HG03521 (cell line): ENCODE measurements around the gene RAB22A.
A peak's percentile ranks its signal among the peaks of the same experiment; 100 is the strongest.

Experiments used
- ATAC-seq: cut with Tn5 transposase; IDR thresholded peaks from one replicate; pipeline ENCODE4 v1.9.1; 2021; ENCODE audit warnings: mild to moderate bottlenecking, moderate library complexity; ENCODE audit not compliant: unreplicated experiment

RAB22A gene

GRCh38 chr20:58309591-58310290 lies at the start of gene RAB22A:
Gene RAB22A (plus strand): TSS chr20:58309715. CDS start chr20:58309977, 262 bp downstream.
- ATAC-seq, result peak; percentile 83

GRCh38 chr20:58260006-58260405 lies 49.5 kb upstream of the RAB22A start:
- no peak for ATAC-seq

GRCh38 chr20:58261660-58262059 lies 47.9 kb upstream of the RAB22A start:
- no peak for ATAC-seq

- ATAC-seq, result no peak
These were observed 45.2 kb upstream of the RAB22A start for GRCh38 chr20:58264271-58264670.

GRCh38 chr20:58267389-58268215 lies 41.9 kb upstream of the RAB22A start:
- no peak for ATAC-seq

GRCh38 chr20:58268421-58268821 lies 41.1 kb upstream of the RAB22A start:
- no peak for ATAC-seq

- no peak for ATAC-seq
These were observed 40.4 kb upstream of the RAB22A start for GRCh38 chr20:58268936-58269619.

- no peak for ATAC-seq
These were observed 37.7 kb upstream of the RAB22A start for GRCh38 chr20:58271606-58272351.

GRCh38 chr20:58274384-58274783 lies 35.1 kb upstream of the RAB22A start:
- ATAC-seq, result no peak

- ATAC-seq, result no peak
These were observed 32.4 kb upstream of the RAB22A start for GRCh38 chr20:58277107-58277506.

GRCh38 chr20:58277578-58278472 lies 31.7 kb upstream of the RAB22A start:
- ATAC-seq, result no peak

- no peak for ATAC-seq
These were observed 22.8 kb upstream of the RAB22A start for GRCh38 chr20:58286729-58287128.

- ATAC-seq, result no peak
These were observed 21.9 kb upstream of the RAB22A start for GRCh38 chr20:58287638-58288037.

- ATAC-seq, result no peak
These were observed 20.4 kb upstream of the RAB22A start for GRCh38 chr20:58289143-58289542.

- ATAC-seq, result no peak
These were observed 16.1 kb upstream of the RAB22A start for GRCh38 chr20:58293453-58293852.

- no peak for ATAC-seq
These were observed 14.7 kb upstream of the RAB22A start for GRCh38 chr20:58294497-58295455.

GRCh38 chr20:58296051-58296837 lies 13.3 kb upstream of the RAB22A start:
- ATAC-seq, result no peak

- ATAC-seq, result no peak
These were observed 12.1 kb upstream of the RAB22A start for GRCh38 chr20:58297394-58297793.
